Uterus (tissue), 2 donors: ENCODE measurements around the gene AXDND1.
"Not testable (repeated sequence)": the region's sequence is repeated elsewhere in the genome, so short reads cannot be mapped to it uniquely, and the experiment has no call there.

Experiments
- POLR2A ChIP-seq, 2 donors: fragments of 450-650 bp; IDR thresholded peaks; one replicate each; pipeline ENCODE4 v1.6.1; 2016; ENCODE audit warnings: antibody characterized with exemption in 2 of 2, mild to moderate bottlenecking in 1 of 2, moderate library complexity in 1 of 2
- TF ChIP-seq, protein P1 (sequence below), 4 experiments: fragments of 200-600 bp in 2 of 4; fragments of 450-650 bp in 2 of 4; sonication (generic) in 2 of 4; IDR thresholded peaks; one replicate each; pipeline ENCODE4 v1.5.1; 2016 to 2019; ENCODE audit warnings: antibody characterized with exemption in 4 of 4, mild to moderate bottlenecking in 2 of 4, moderate library complexity in 1 of 4

DNA sequence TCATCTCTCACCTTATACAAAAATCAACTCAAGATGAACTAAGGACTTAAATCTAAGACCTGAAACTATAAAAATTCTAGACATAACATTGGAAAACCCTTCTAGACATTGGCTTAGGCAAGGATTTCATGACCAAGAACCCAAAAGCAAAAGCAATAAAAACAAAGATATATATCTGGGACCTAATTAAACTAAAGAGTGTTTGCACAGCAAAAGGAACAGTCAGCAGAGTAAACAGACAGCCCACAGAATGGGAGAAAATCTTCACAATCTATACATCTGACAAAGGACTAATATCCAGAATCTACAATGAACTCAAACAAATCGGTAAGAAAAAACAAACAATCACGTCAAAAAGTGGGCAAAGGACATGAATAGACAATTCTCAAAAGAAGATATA is 33.6 kb downstream of the AXDND1 start:
- TF ChIP-seq POLR2A (IDR thresholded peaks at IDR 0.05), result not testable (repeated sequence)
- TF ChIP-seq, protein P1, sequence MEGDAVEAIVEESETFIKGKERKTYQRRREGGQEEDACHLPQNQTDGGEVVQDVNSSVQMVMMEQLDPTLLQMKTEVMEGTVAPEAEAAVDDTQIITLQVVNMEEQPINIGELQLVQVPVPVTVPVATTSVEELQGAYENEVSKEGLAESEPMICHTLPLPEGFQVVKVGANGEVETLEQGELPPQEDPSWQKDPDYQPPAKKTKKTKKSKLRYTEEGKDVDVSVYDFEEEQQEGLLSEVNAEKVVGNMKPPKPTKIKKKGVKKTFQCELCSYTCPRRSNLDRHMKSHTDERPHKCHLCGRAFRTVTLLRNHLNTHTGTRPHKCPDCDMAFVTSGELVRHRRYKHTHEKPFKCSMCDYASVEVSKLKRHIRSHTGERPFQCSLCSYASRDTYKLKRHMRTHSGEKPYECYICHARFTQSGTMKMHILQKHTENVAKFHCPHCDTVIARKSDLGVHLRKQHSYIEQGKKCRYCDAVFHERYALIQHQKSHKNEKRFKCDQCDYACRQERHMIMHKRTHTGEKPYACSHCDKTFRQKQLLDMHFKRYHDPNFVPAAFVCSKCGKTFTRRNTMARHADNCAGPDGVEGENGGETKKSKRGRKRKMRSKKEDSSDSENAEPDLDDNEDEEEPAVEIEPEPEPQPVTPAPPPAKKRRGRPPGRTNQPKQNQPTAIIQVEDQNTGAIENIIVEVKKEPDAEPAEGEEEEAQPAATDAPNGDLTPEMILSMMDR (IDR thresholded peaks at IDR 0.05), result not testable (repeated sequence)
